Measurements from ENCODE around the gene BCS1L. TPM values are rescaled to one million over a fixed set of nuclear protein-coding genes. Genes with fewer than 3 reads are reported as not detected.

BCS1L gene
- total RNA-seq, 3 donors from 2014 or later (not counting 1 experiment from before 2014, with no cell fraction given) = 20.1 to 30.9 (median 20.5) TPM

GRCh38 chr2:218655751-218656150 is 3.7 kb upstream of the BCS1L start:
- ATAC-seq (no peak), DNase-seq (no peak)
- peaks cover 17% of the 10 kb centered on the region for H3K4me1 ChIP-seq (ENCODE audit: control insufficient read depth, insufficient read depth, low read length)
- peaks cover 38% of the 10 kb centered on the region for H3K36me3 ChIP-seq (ENCODE audit: control insufficient read depth, insufficient read depth, low read length)
- Mint-ChIP-seq H3K27me3 (ENCODE audit: low read depth in 2 of 2) (no peaks in the 10 kb centered on the region), H3K9me3 (no peaks in the 10 kb centered on the region), H3K36me3 (no peaks in the 10 kb centered on the region), H3K27ac (no peak overlapping the region), H3K4me3 (no peak overlapping the region), H3K4me1 (peaks cover 27 to 49% of the 10 kb centered on the region in 2 donors)
- no peak overlapping the region for H3K27ac ChIP-seq (ENCODE audit: low read length)
- TF ChIP-seq CTCF (IDR thresholded peaks at IDR 0.05) = no peak
- H3K9me3 ChIP-seq (ENCODE audit: control insufficient read depth, insufficient read depth, low read length) = no peaks in the 10 kb centered on the region
- WGBS (ENCODE audit: insufficient coverage) = 95% methylated on average over 2 of the region's 2 CpGs
- intact Hi-C loops (cut with micrococcal nuclease) = loop anchor here (5.0 kb wide), 2 partner anchors 57 to 732 kb away; partner anchors contain the start of genes DNPEP and TTLL4
- H3K27me3 ChIP-seq (ENCODE audit: control insufficient read depth, insufficient read depth, low read length) = no peaks in the 10 kb centered on the region
- H3K4me3 ChIP-seq (ENCODE audit: low read length) = no peak overlapping the region

- Histone ChIP-seq H3K9me3 (ENCODE audit: control insufficient read depth, insufficient read depth, low read length) (no peaks in the 10 kb centered on the region), H3K36me3 (ENCODE audit: control insufficient read depth, insufficient read depth, low read length) (peaks cover 37% of the 10 kb centered on the region), H3K4me3 (ENCODE audit: low read length) (peak overlapping the region; percentile 97), H3K27ac (ENCODE audit: low read length) (peak overlapping the region; percentile 68), H3K4me1 (ENCODE audit: control insufficient read depth, insufficient read depth, low read length) (peaks cover 17% of the 10 kb centered on the region), H3K27me3 (ENCODE audit: control insufficient read depth, insufficient read depth, low read length) (no peaks in the 10 kb centered on the region)
- Mint-ChIP-seq H3K27ac (peak overlapping the region; percentile 83 to 93), H3K4me3 (peak overlapping the region; percentile 99), H3K27me3 (ENCODE audit: low read depth in 2 of 2) (no peaks in the 10 kb centered on the region), H3K4me1 (peaks cover 27 to 42% of the 10 kb centered on the region in 2 donors), H3K36me3 (no peaks in the 10 kb centered on the region), H3K9me3 (no peaks in the 10 kb centered on the region)
- DNase-seq (peak; percentile 24 to 63), ATAC-seq (peak; percentile 33 to 42 (median 35))
- WGBS (ENCODE audit: insufficient coverage) = 2% methylated on average over 27 of the region's 27 CpGs
- TF ChIP-seq CTCF (IDR thresholded peaks at IDR 0.05) = no peak
- intact Hi-C loops (cut with micrococcal nuclease) = loop anchor here (1.0 to 5.0 kb wide), 3 partner anchors 14 to 729 kb away; partner anchors contain the start of genes DNPEP, RNF25, STK36 and TTLL4
Observed at GRCh38 chr2:218658671-218659257, 719 bp upstream of the BCS1L start.

GRCh38 chr2:218659988-218660358 is 490 bp downstream of the BCS1L start:
- no peak for ATAC-seq
- intact Hi-C loops (cut with micrococcal nuclease) = loop anchor here (1.0 to 5.0 kb wide), 3 partner anchors 12 to 727 kb away; partner anchors contain the start of genes DNPEP, RNF25, STK36 and TTLL4
- DNase-seq = no peak
- Histone ChIP-seq H3K36me3 (ENCODE audit: control insufficient read depth, insufficient read depth, low read length) (peaks cover 43% of the 10 kb centered on the region), H3K27ac (ENCODE audit: low read length) (peak overlapping the region; percentile 43), H3K4me1 (ENCODE audit: control insufficient read depth, insufficient read depth, low read length) (peaks cover 17% of the 10 kb centered on the region), H3K4me3 (ENCODE audit: low read length) (peak overlapping the region; percentile 97), H3K9me3 (ENCODE audit: control insufficient read depth, insufficient read depth, low read length) (no peaks in the 10 kb centered on the region), H3K27me3 (ENCODE audit: control insufficient read depth, insufficient read depth, low read length) (no peaks in the 10 kb centered on the region)
- WGBS (ENCODE audit: insufficient coverage) = 18% methylated on average over 8 of the region's 8 CpGs
- H3K27ac Mint-ChIP-seq = peak overlapping the region; percentile 83 to 93
- peaks cover 27 to 40% of the 10 kb centered on the region in 2 donors for H3K4me1 Mint-ChIP-seq
- no peaks in the 10 kb centered on the region for H3K9me3 Mint-ChIP-seq
- TF ChIP-seq CTCF (IDR thresholded peaks at IDR 0.05) = no peak
- no peaks in the 10 kb centered on the region for H3K36me3 Mint-ChIP-seq
- no peaks in the 10 kb centered on the region for H3K27me3 Mint-ChIP-seq (ENCODE audit: low read depth in 2 of 2)
- H3K4me3 Mint-ChIP-seq = peak overlapping the region; percentile 99
